ENCODE results near the gene GPC1.

The GPC1 gene

GRCh38 chr2:240400371-240401161 lies 34.9 kb upstream of the GPC1 start:
- H3K27me3 ChIP-seq: no peaks in the 10 kb centered on the region

GRCh38 chr2:240401308-240401707 lies 34.2 kb upstream of the GPC1 start:
- no peak for TF ChIP-seq CTCF (IDR thresholded peaks at IDR 0.05)
- Histone ChIP-seq H3K4me3 (ENCODE audit: low read depth in 1 of 2, low read length in 1 of 2) (no peak overlapping the region), H3K4me1 (ENCODE audit: control insufficient read depth in 1 of 2, insufficient read depth in 1 of 2, low read depth in 1 of 2, low read length in 1 of 2) (no peaks in the 10 kb centered on the region), H3K27ac (no peak overlapping the region), H3K36me3 (no peaks in the 10 kb centered on the region), H3K9me3 (no peaks in the 10 kb centered on the region), H3K27me3 (no peaks in the 10 kb centered on the region)

More at GRCh38 chr2:240400371-240401161, 34.9 kb upstream of the GPC1 start:
- no peak overlapping the region for H3K27ac ChIP-seq
- no peaks in the 10 kb centered on the region for H3K9me3 ChIP-seq
- no peaks in the 10 kb centered on the region for H3K36me3 ChIP-seq
- no peak overlapping the region for H3K4me3 ChIP-seq (ENCODE audit: low read depth in 1 of 2, low read length in 1 of 2)
- no peaks in the 10 kb centered on the region for H3K4me1 ChIP-seq (ENCODE audit: control insufficient read depth in 1 of 2, insufficient read depth in 1 of 2, low read depth in 1 of 2, low read length in 1 of 2)
- no peak for TF ChIP-seq CTCF (IDR thresholded peaks at IDR 0.05)

GRCh38 chr2:240401781-240402551 lies 33.5 kb upstream of the GPC1 start:
- no peak for TF ChIP-seq CTCF (IDR thresholded peaks at IDR 0.05)
- no peak overlapping the region for H3K4me3 ChIP-seq (ENCODE audit: low read depth in 1 of 2, low read length in 1 of 2)
- H3K36me3 ChIP-seq: no peaks in the 10 kb centered on the region
- H3K27ac ChIP-seq: no peak overlapping the region
- H3K4me1 ChIP-seq (ENCODE audit: control insufficient read depth in 1 of 2, insufficient read depth in 1 of 2, low read depth in 1 of 2, low read length in 1 of 2): no peaks in the 10 kb centered on the region
- H3K9me3 ChIP-seq: no peaks in the 10 kb centered on the region
- H3K27me3 ChIP-seq: no peaks in the 10 kb centered on the region

GRCh38 chr2:240402566-240403272 lies 32.7 kb upstream of the GPC1 start:
- no peaks in the 10 kb centered on the region for H3K36me3 ChIP-seq
- H3K4me1 ChIP-seq (ENCODE audit: control insufficient read depth in 1 of 2, insufficient read depth in 1 of 2, low read depth in 1 of 2, low read length in 1 of 2): no peaks in the 10 kb centered on the region
- H3K9me3 ChIP-seq: no peaks in the 10 kb centered on the region
- no peak overlapping the region for H3K4me3 ChIP-seq (ENCODE audit: low read depth in 1 of 2, low read length in 1 of 2)
- no peak overlapping the region for H3K27ac ChIP-seq
- no peak for TF ChIP-seq CTCF (IDR thresholded peaks at IDR 0.05)
- H3K27me3 ChIP-seq: no peaks in the 10 kb centered on the region

GRCh38 chr2:240403396-240404104 lies 31.9 kb upstream of the GPC1 start:
- H3K4me1 ChIP-seq (ENCODE audit: control insufficient read depth in 1 of 2, insufficient read depth in 1 of 2, low read depth in 1 of 2, low read length in 1 of 2): no peaks in the 10 kb centered on the region
- H3K4me3 ChIP-seq (ENCODE audit: low read depth in 1 of 2, low read length in 1 of 2): no peak overlapping the region
- no peak overlapping the region for H3K27ac ChIP-seq
- H3K27me3 ChIP-seq: no peaks in the 10 kb centered on the region
- no peaks in the 10 kb centered on the region for H3K9me3 ChIP-seq
- TF ChIP-seq CTCF (IDR thresholded peaks at IDR 0.05): no peak
- H3K36me3 ChIP-seq: no peaks in the 10 kb centered on the region
